ENCODE results near the gene MAJIN. TPM values are rescaled to one million over a fixed set of nuclear protein-coding genes. Genes with fewer than 3 reads are reported as not detected.
A peak's percentile ranks its signal among the peaks of the same experiment; 100 is the strongest.

Gene MAJIN
- total RNA-seq (2022) (not detected in 2 replicates), Bru-seq, nascent RNA (not detected), BruChase-seq, experiment 1, labeled RNA remaining after a 2-hour chase (not detected), BruChase-seq, experiment 2, labeled RNA remaining after a 6-hour chase (percentile 3 among the genes with signal in this experiment)
- long read RNA-seq: 0 reads

GRCh38 chr11:64971421-64972233 is at the start of gene MAJIN:
Gene MAJIN (minus strand): TSS chr11:64972108. CDS start chr11:64959405, 12,703 bp downstream.
- Histone ChIP-seq H3K9me3 (no peaks in the 10 kb centered on the region), H3K27me3 (replicated peaks; ENCODE audit: control insufficient read depth, insufficient read depth, low read length) (no peaks in the 10 kb centered on the region), H3K4me1 (no peaks in the 10 kb centered on the region), H3K36me3 (ENCODE audit: control insufficient read depth, insufficient read depth, low read length) (no peaks in the 10 kb centered on the region), H3K4me3 (ENCODE audit: low read depth, low read length) (no peak within 1 kb of the TSS)
- Mint-ChIP-seq H3K27ac (ENCODE audit: unreplicated experiment) (no peak within 1 kb of the TSS), H3K4me3 (ENCODE audit: unreplicated experiment) (no peak within 1 kb of the TSS), H3K4me1 (ENCODE audit: low read depth, unreplicated experiment) (no peaks in the 10 kb centered on the region), H3K36me3 (ENCODE audit: insufficient read depth, unreplicated experiment) (no peaks in the 10 kb centered on the region), H3K27me3 (ENCODE audit: insufficient read depth, unreplicated experiment) (no peaks in the 10 kb centered on the region), H3K9me3 (ENCODE audit: unreplicated experiment) (no peaks in the 10 kb centered on the region)
- POLR2A ChIA-PET: no interaction called here
- intact Hi-C loops (cut with micrococcal nuclease; ENCODE audit: unreplicated experiment): no loop called here
- CTCF ChIA-PET: interaction anchor here (0.6 kb wide), 1 partner anchor 17 kb away, joined by 4 read pairs; no protein-coding TSS in a partner anchor
- TF ChIP-seq CTCF (IDR thresholded peaks at IDR 0.05; ENCODE audit: insufficient read depth in 1 of 2, low read depth in 1 of 2, low read length in 1 of 2, severe bottlenecking in 1 of 2, unreplicated experiment in 1 of 2): no peak
- no TSS peak for BruUV-seq (replicated peaks)
- DNase-seq: no peak

- no peak overlapping the region for H3K27ac Mint-ChIP-seq (ENCODE audit: unreplicated experiment)
- Histone ChIP-seq H3K9me3 (no peaks in the 10 kb centered on the region), H3K4me1 (no peaks in the 10 kb centered on the region), H3K27me3 (replicated peaks; ENCODE audit: control insufficient read depth, insufficient read depth, low read length) (no peaks in the 10 kb centered on the region), H3K4me3 (ENCODE audit: low read depth, low read length) (no peak overlapping the region), H3K36me3 (ENCODE audit: control insufficient read depth, insufficient read depth, low read length) (peaks cover 4% of the 10 kb centered on the region; the same call in 1 of the 2 replicates)
- intact Hi-C loops (cut with micrococcal nuclease; ENCODE audit: unreplicated experiment): no loop called here
- H3K27me3 Mint-ChIP-seq (ENCODE audit: insufficient read depth, unreplicated experiment): no peaks in the 10 kb centered on the region
- TF ChIP-seq CTCF (IDR thresholded peaks at IDR 0.05; ENCODE audit: insufficient read depth in 1 of 2, low read depth in 1 of 2, low read length in 1 of 2, severe bottlenecking in 1 of 2, unreplicated experiment in 1 of 2): no peak
- peaks cover 16% of the 10 kb centered on the region for H3K36me3 Mint-ChIP-seq (ENCODE audit: insufficient read depth, unreplicated experiment)
- CTCF ChIA-PET: no interaction called here
- H3K4me3 Mint-ChIP-seq (ENCODE audit: unreplicated experiment): no peak overlapping the region
- BruUV-seq (replicated peaks): no TSS peak
- no peak for DNase-seq
- H3K4me1 Mint-ChIP-seq (ENCODE audit: low read depth, unreplicated experiment): peaks cover 6% of the 10 kb centered on the region
- H3K9me3 Mint-ChIP-seq (ENCODE audit: unreplicated experiment): no peaks in the 10 kb centered on the region
- POLR2A ChIA-PET: no interaction called here
Observed at GRCh38 chr11:65021509-65021908, 49.6 kb upstream of the MAJIN start.

GRCh38 chr11:65021003-65021402 is 49.1 kb upstream of the MAJIN start:
- H3K27ac Mint-ChIP-seq (ENCODE audit: unreplicated experiment): no peak overlapping the region
- CTCF ChIA-PET: interaction anchor here (0.7 kb wide), 1 partner anchor 197 kb away, joined by 4 read pairs; no protein-coding TSS in a partner anchor

More at GRCh38 chr11:65021003-65021402, 49.1 kb upstream of the MAJIN start:
- TF ChIP-seq CTCF (IDR thresholded peaks at IDR 0.05; ENCODE audit: insufficient read depth in 1 of 2, low read depth in 1 of 2, low read length in 1 of 2, severe bottlenecking in 1 of 2, unreplicated experiment in 1 of 2): no peak
- H3K36me3 ChIP-seq (ENCODE audit: control insufficient read depth, insufficient read depth, low read length): peaks cover 4% of the 10 kb centered on the region; the same call in 1 of the 2 replicates
- no peak for DNase-seq
- no peaks in the 10 kb centered on the region for H3K9me3 Mint-ChIP-seq (ENCODE audit: unreplicated experiment)
- peaks cover 11% of the 10 kb centered on the region for H3K4me1 Mint-ChIP-seq (ENCODE audit: low read depth, unreplicated experiment)
- BruUV-seq (replicated peaks): no TSS peak
- POLR2A ChIA-PET: no interaction called here
- no peak overlapping the region for H3K4me3 Mint-ChIP-seq (ENCODE audit: unreplicated experiment)
- H3K4me3 ChIP-seq (ENCODE audit: low read depth, low read length): no peak overlapping the region
- intact Hi-C loops (cut with micrococcal nuclease; ENCODE audit: unreplicated experiment): no loop called here
- no peaks in the 10 kb centered on the region for H3K27me3 Mint-ChIP-seq (ENCODE audit: insufficient read depth, unreplicated experiment)
- peaks cover 16% of the 10 kb centered on the region for H3K36me3 Mint-ChIP-seq (ENCODE audit: insufficient read depth, unreplicated experiment)
- H3K9me3 ChIP-seq: no peaks in the 10 kb centered on the region
- H3K4me1 ChIP-seq: no peaks in the 10 kb centered on the region
- H3K27me3 ChIP-seq (replicated peaks; ENCODE audit: control insufficient read depth, insufficient read depth, low read length): no peaks in the 10 kb centered on the region
